GM19372 (cell line): ENCODE data around the gene PTCSC3.

ENCODE experiments used
- ATAC-seq: cut with Tn5 transposase; IDR thresholded peaks from one replicate; pipeline ENCODE4 v1.9.1; 2021; ENCODE audit warnings: mild to moderate bottlenecking, low read depth, moderate library complexity; ENCODE audit not compliant: unreplicated experiment

The PTCSC3 gene

GRCh38 chr14:36086629-36087395 is 89.7 kb downstream of the PTCSC3 start:
- no peak for ATAC-seq

- no peak for ATAC-seq
Observed at GRCh38 chr14:36085861-36086260, 90.7 kb downstream of the PTCSC3 start.
